ENCODE results near the gene CHST6. TPM values are rescaled to one million over a fixed set of nuclear protein-coding genes. Genes with fewer than 3 reads are reported as not detected.
A peak's percentile ranks its signal among the peaks of the same experiment; 100 is the strongest.

The CHST6 gene
- total RNA-seq, 2 experiments from 2014 or later: not detected

DNA sequence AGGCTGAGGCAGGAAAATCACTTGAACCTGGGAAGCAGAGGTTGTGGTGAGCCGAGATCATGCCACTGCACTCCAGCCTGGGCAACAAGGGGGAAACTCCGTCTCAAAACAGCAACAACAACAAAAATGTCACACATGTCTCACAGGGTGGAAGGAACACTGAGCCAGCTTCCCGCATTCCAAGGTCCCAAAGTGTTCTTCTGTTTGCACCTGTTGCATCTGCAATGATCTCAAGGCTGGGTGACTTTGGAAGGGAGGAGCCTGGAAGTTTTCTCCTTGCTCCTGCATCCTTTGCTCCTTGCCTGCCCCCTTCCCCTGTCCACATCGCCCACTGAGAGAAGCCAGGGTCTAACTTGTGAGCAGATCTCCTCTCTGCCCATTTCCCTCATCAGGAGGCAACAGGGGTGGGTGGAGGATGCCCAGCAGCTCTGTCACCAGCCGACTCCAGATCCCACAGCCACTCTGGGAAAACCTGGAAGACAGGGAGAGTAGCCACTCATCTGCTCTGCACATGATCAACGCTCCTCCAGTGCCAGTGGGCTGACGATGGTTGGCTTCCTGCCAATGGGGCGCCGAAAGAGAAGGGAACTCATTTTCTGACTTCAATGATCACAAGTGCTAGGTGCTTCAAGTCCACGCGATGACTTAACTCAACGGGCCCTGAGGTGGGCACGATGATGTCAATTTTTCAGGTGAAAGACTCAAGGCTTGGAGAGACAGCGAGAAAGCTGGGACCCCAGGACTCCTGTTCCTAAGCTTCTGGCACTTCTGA, 12.6 kb downstream of the CHST6 start:
- no peak overlapping the region for H3K27ac Mint-ChIP-seq
- H3K4me1 Mint-ChIP-seq (ENCODE audit: low read depth): no peaks in the 10 kb centered on the region
- H3K36me3 Mint-ChIP-seq (ENCODE audit: low read depth): no peaks in the 10 kb centered on the region
- H3K27me3 Mint-ChIP-seq (ENCODE audit: low read depth): peaks cover 11% of the 10 kb centered on the region
- ATAC-seq: no peak
- CTCF ChIA-PET: no interaction called here
- no peak for DNase-seq
- H3K4me3 Mint-ChIP-seq: no peak overlapping the region
- POLR2A ChIA-PET: no interaction called here
- H3K9me3 Mint-ChIP-seq (ENCODE audit: insufficient read depth): no peaks in the 10 kb centered on the region

DNA sequence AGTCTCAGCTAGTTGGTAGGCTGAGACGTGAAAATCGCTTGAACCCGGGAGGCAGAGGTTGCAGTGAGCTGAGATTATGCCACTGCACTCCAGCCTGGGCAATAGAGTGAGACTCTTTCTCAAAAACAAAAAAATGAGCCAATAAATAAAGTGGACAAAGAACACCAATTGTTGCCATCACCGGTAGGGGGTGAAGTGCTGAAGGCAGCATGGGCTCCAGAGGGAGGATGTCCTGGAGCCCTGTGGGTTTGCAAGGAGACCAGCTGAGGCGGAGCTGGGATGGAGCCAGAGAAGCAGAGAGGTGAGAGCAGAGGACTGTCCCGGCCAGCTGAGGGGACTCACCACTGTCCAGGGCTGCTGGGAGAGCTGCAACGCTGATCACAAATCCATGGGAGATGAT, 13.8 kb downstream of the CHST6 start:
- POLR2A ChIA-PET: no interaction called here
- Mint-ChIP-seq H3K9me3 (ENCODE audit: insufficient read depth) (no peaks in the 10 kb centered on the region), H3K27me3 (ENCODE audit: low read depth) (peaks cover 11% of the 10 kb centered on the region), H3K4me3 (no peak overlapping the region), H3K27ac (no peak overlapping the region), H3K4me1 (ENCODE audit: low read depth) (no peaks in the 10 kb centered on the region), H3K36me3 (ENCODE audit: low read depth) (no peaks in the 10 kb centered on the region)
- DNase-seq: no peak
- no peak for ATAC-seq
- CTCF ChIA-PET: interaction anchor here (1.2 kb wide), 1 partner anchor 16 kb away, joined by 4 read pairs; the partner anchor contains the start of gene TMEM170A

DNA sequence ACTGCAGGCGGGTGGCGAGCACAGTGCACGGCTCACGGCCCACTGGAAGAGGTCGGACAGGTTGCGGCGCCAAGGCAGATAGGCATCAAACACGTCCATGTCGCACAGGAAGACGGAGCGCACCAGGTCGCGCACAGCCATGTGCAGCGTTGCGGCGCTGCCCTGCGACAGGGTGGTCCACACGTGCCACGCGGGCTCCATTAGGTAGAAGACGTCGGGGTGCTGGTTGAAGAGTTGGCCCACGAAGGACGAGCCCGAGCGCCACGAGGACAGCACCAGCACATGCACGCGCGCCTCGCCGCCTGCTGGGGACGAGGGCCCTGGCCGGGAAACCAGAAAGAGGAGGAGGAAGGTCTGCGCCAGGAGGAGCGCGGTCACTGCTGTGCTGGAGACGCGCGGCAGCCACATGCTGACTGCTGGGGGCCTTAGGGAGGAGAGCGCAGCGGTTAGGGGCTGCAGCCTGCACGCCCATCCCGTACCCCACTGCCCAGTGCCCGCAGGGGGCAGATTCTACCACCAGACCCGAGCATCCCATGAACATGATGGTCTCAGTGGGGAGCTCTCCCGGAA, 15.7 kb downstream of the CHST6 start:
- H3K27ac Mint-ChIP-seq: no peak overlapping the region
- no peaks in the 10 kb centered on the region for H3K4me1 Mint-ChIP-seq (ENCODE audit: low read depth)
- POLR2A ChIA-PET: no interaction called here
- DNase-seq: no peak
- CTCF ChIA-PET: no interaction called here
- H3K27me3 Mint-ChIP-seq (ENCODE audit: low read depth): peaks cover 4% of the 10 kb centered on the region
- H3K36me3 Mint-ChIP-seq (ENCODE audit: low read depth): no peaks in the 10 kb centered on the region
- no peaks in the 10 kb centered on the region for H3K9me3 Mint-ChIP-seq (ENCODE audit: insufficient read depth)
- no peak overlapping the region for H3K4me3 Mint-ChIP-seq
- no peak for ATAC-seq

DNA sequence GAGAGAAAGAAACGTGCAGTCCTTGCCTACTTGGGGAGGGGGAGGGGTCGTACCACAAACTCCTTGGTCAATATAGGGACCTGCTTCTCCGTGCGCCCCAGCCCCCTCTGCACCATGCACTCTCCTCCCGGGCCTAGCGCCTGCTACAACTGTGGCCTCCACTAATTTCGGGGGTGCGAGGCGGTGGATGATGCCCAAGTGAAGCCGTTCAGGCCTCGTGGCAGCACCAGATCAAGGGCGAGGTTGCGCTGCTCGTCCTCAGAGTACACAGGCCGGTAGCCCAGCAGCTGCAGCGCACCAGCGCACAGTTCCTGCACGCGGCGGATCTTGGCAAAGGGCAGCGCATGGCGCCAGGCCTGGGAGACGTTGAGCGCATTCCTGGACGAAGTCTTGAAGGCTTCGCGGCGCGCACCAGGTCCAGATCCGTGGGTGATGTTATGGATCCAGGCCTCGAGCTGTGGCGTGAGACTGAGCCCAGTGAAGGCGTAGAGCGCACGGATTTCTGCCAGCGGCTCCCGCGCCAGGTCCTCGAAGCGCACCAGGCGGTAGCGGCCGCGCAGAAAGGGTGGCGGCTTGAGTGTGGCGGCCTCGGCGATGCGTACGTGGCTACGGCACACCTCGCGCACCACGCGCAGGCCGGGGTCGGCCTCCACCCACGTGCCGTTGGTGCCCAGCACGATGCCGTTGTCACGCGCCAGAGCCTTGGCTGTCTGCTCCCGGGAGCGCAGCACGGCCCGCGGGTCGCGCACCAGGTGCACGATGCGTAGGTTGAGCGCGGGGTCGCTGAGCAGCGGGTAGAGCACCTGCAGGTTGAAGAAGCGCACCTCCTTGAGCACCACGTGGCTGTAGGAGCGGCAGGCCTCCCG, 16.5 kb downstream of the CHST6 start:
- DNase-seq (no peak), ATAC-seq (no peak)
- ChIA-PET CTCF (interaction anchor here (1.0 to 1.4 kb wide), 2 partner anchors 13 to 14 kb away, joined by 3 read pairs; no protein-coding TSS in a partner anchor), POLR2A (no interaction called here)
- no peaks in the 10 kb centered on the region for H3K4me1 Mint-ChIP-seq (ENCODE audit: low read depth)
- H3K9me3 Mint-ChIP-seq (ENCODE audit: insufficient read depth): no peaks in the 10 kb centered on the region
- no peaks in the 10 kb centered on the region for H3K36me3 Mint-ChIP-seq (ENCODE audit: low read depth)
- H3K27me3 Mint-ChIP-seq (ENCODE audit: low read depth): peaks cover 4% of the 10 kb centered on the region
- no peak overlapping the region for H3K27ac Mint-ChIP-seq
- no peak overlapping the region for H3K4me3 Mint-ChIP-seq

DNA sequence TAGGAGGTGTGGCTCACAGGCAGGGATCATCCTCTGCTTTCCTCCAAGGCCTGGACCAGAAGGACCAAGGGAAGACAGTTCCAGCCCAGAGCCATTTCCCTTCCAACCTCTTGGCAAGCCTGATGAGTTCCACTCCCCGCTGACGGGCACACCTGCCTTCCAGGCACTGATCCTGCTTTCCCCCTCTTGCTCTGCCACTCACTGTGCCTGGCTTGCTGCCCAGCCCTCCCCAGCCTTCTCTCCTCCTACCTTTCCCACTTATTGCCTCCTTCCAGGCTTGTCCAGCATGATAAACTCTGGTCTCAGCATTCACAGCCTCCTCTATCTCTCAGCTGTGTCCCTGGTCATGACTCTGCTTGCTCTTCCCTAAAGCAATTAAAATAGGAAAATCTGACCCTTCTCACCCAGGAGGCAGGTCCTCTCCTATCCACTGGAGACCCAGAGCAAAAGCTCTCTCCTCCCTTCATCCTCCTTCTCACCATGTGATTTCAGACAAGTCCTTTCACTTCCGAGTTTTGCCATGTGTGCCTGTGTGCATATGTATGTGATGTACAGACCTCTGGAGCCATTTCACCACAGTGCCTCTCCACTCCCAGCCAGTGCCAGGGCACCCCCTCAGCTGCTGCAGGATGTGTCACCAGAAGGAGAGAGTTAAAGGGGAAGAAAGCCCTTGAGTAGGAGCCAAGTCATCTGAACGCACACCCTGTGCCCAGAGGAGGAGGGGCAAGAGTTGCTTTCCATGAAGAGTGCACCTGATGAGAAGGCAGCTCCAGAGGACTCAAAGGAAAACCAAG, 17.4 kb downstream of the CHST6 start:
- no peak overlapping the region for H3K27ac Mint-ChIP-seq
- DNase-seq (no peak), ATAC-seq (no peak)
- H3K4me1 Mint-ChIP-seq (ENCODE audit: low read depth): no peaks in the 10 kb centered on the region
- no peaks in the 10 kb centered on the region for H3K36me3 Mint-ChIP-seq (ENCODE audit: low read depth)
- POLR2A ChIA-PET: no interaction called here
- CTCF ChIA-PET: interaction anchor here (1.0 to 1.4 kb wide), 2 partner anchors 13 to 14 kb away, joined by 3 read pairs; no protein-coding TSS in a partner anchor
- H3K27me3 Mint-ChIP-seq (ENCODE audit: low read depth): peaks cover 4% of the 10 kb centered on the region
- no peaks in the 10 kb centered on the region for H3K9me3 Mint-ChIP-seq (ENCODE audit: insufficient read depth)
- no peak overlapping the region for H3K4me3 Mint-ChIP-seq

DNA sequence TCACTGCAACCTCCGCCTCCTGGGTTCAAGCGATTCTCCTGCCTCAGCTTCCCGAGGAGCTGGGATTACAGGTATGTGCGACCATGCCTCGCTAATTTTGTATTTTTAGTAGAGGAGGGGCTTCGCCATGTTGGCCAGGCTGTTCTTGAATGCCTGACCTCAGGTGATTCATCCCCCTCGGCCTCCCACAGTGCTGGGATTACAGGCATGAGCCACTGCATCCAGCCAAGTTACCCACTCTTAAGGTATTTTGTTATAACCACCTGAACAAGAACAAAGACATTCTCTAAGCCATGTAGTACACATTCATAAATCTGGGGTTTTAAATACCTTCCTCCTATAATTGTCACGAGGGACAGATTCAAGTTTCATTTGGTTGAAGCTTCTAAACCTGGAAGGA, 18.4 kb downstream of the CHST6 start:
- H3K36me3 Mint-ChIP-seq (ENCODE audit: low read depth): no peaks in the 10 kb centered on the region
- ATAC-seq: no peak
- no peak overlapping the region for H3K4me3 Mint-ChIP-seq
- ChIA-PET CTCF (interaction anchor here (0.8 to 1.4 kb wide), 2 partner anchors 12 to 15 kb away, joined by 3 read pairs; no protein-coding TSS in a partner anchor), POLR2A (no interaction called here)
- H3K27me3 Mint-ChIP-seq (ENCODE audit: low read depth): peaks cover 4% of the 10 kb centered on the region
- no peak for DNase-seq
- no peaks in the 10 kb centered on the region for H3K9me3 Mint-ChIP-seq (ENCODE audit: insufficient read depth)
- no peaks in the 10 kb centered on the region for H3K4me1 Mint-ChIP-seq (ENCODE audit: low read depth)
- H3K27ac Mint-ChIP-seq: no peak overlapping the region

DNA sequence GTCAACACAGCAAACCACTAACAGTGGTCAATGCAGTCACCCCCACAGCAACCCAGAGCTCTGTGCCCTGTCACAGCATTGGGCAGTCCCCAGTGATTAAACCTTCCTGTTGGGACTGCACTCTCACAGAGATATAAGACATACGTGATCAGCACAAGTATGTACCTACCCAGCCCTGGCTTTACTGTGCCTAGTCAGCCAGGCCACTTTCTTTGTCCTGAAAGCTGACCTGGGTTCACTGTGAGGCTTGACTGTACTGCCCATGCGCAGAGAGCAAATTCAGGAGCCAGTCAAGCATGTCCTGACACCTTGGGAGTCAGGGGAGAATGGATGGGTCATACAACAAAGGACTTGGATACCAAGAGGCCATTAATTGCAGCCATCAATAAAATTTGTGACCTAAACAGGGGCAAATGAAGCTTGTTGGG, 19.8 kb downstream of the CHST6 start:
- no peaks in the 10 kb centered on the region for H3K4me1 Mint-ChIP-seq (ENCODE audit: low read depth)
- ATAC-seq (no peak), DNase-seq (no peak)
- peaks cover 4% of the 10 kb centered on the region for H3K27me3 Mint-ChIP-seq (ENCODE audit: low read depth)
- CTCF ChIA-PET: interaction anchor here (0.6 to 1.5 kb wide), 3 partner anchors 10 to 288 kb away, joined by 3 to 4 read pairs (median 3); no protein-coding TSS in a partner anchor
- no peak overlapping the region for H3K4me3 Mint-ChIP-seq
- POLR2A ChIA-PET: no interaction called here
- no peaks in the 10 kb centered on the region for H3K9me3 Mint-ChIP-seq (ENCODE audit: insufficient read depth)
- no peaks in the 10 kb centered on the region for H3K36me3 Mint-ChIP-seq (ENCODE audit: low read depth)
- no peak overlapping the region for H3K27ac Mint-ChIP-seq

DNA sequence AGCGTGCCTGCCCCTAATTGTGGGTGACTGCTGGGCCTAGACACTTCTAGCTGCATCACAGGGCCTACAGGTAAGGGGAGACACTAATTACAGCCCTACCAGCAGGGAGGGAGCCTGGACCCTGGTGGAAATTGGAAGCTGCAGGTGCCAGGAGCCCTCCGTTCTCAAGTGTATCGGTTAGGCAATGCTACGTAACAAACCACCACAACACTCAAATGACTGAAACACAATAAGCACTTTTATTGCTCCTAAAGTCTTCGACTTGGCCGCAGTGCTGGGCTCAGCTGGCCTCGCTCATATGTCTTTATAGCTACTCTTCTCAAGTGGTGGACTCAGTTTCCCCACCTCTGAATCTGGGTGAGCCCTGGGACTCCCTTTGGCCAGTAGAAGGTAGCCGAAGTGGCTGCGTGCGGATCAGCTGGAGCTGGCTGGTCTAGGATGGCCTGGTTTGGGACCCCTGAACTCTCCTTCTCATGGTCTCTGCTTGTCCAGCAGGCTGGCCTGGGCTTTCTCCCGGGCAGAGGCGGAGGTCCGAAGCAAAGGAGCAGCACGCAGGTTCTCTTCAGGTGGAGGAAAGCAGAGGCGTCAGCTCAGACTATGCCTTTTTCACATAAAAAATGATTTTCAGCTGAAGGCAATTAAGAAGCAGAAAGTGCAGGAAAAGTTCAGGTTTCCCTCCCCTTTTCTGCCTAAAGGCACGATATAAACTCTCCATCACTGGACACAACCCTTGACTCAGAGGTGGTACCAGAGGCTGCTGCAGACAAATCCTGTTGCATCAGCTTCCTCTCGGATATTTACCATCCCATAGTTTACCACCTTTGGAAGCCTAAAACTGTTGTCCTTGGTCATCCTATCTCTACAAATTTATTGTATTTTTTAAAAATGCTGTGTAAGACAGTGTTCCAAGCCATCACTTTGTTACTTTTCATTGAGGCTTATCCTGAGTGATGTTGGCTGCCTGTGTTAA, 22.0 kb downstream of the CHST6 start:
- DNase-seq (no peak), ATAC-seq (no peak)
- ChIA-PET POLR2A (no interaction called here), CTCF (interaction anchor here (0.8 to 4.7 kb wide), 10 partner anchors 8 to 1696 kb away, joined by 3 to 24 read pairs (median 4); partner anchors contain the start of gene CHST6)
- H3K27ac Mint-ChIP-seq: no peak overlapping the region
- peaks cover 4% of the 10 kb centered on the region for H3K27me3 Mint-ChIP-seq (ENCODE audit: low read depth)
- no peak overlapping the region for H3K4me3 Mint-ChIP-seq
- no peaks in the 10 kb centered on the region for H3K4me1 Mint-ChIP-seq (ENCODE audit: low read depth)
- H3K36me3 Mint-ChIP-seq (ENCODE audit: low read depth): no peaks in the 10 kb centered on the region
- no peaks in the 10 kb centered on the region for H3K9me3 Mint-ChIP-seq (ENCODE audit: insufficient read depth)

DNA sequence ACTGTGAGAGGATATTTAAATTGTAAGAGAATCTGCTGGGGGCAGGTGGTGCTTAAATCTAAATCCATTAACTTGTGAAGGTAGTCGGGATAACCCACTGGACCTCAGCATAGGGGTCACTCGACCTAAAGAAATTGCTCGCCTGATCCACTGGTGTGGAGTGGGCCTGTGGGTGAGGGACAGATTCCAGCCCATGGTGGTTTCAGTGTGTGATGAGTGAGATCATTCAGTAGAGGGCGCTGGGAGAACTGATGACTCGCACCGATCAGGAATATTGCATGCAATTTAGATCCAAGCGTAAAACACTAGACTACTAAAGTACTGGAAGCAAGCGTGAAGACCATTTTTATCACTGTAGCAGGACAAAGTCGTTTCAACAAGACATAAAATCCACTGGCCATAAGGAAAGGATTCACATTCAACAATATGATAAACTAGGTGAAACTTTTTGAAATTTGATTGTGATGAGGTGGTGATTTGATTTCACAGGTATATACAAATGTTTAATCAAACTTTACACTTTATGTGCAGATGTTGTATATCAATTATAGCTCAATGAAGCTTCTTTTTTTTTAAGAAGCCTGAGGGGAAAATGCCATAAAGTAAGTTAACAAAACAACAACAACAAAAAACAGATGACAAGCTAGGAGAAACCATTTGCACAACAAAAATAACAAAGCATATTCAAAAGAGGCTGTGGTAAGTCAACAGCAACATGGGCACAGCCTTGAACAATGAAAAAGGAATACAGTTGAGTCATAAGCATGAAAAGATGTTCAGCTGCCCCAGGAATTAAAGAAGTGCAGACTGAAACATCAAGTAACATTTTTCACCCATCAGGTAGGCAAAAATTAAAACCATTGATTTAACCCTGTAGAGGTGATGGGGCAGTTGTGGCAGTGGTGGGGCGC, 23.3 kb downstream of the CHST6 start:
- DNase-seq: peak; percentile 52

DNA sequence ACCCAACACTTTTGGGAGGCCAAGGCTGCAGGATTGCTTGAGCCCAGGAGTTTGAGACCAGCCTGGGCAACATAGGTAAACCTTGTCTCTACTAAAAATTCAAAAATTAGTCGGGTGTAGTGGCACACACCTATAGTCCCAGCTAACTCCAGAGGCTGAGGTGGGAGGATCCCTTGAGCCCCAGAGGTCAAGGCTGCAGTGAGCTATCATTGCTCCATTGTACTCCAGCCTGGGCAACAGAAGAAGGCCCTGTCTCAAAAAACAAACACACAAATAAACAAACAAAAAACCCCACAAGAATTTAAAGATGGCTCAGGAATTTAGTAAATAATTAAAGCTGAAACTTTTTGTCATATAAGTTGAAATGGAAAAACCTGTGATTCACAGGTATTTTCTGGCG, 28.5 kb downstream of the CHST6 start:
- no peak overlapping the region for H3K4me3 Mint-ChIP-seq
- no peak overlapping the region for H3K27ac Mint-ChIP-seq
- H3K4me1 Mint-ChIP-seq (ENCODE audit: low read depth): peaks cover 23% of the 10 kb centered on the region
- DNase-seq: no peak
- CTCF ChIA-PET: interaction anchor here (1.1 kb wide), 1 partner anchor 84 kb away, joined by 3 read pairs; no protein-coding TSS in a partner anchor
- POLR2A ChIA-PET: no interaction called here
- H3K36me3 Mint-ChIP-seq (ENCODE audit: low read depth): peaks cover 6% of the 10 kb centered on the region
- no peak for ATAC-seq
- H3K27me3 Mint-ChIP-seq (ENCODE audit: low read depth): no peaks in the 10 kb centered on the region
- no peaks in the 10 kb centered on the region for H3K9me3 Mint-ChIP-seq (ENCODE audit: insufficient read depth)

More for the DNA sequence above, 23.3 kb downstream of the CHST6 start:
- POLR2A ChIA-PET: no interaction called here
- no peak overlapping the region for H3K27ac Mint-ChIP-seq
- ATAC-seq: peak; percentile 80
- no peaks in the 10 kb centered on the region for H3K27me3 Mint-ChIP-seq (ENCODE audit: low read depth)
- H3K9me3 Mint-ChIP-seq (ENCODE audit: insufficient read depth): no peaks in the 10 kb centered on the region
- no peak overlapping the region for H3K4me3 Mint-ChIP-seq
- CTCF ChIA-PET: interaction anchor here (0.7 to 4.7 kb wide), 19 partner anchors 15 to 1698 kb away, joined by 3 to 24 read pairs (median 4); partner anchors contain the start of genes CFDP1 and CHST6
- no peaks in the 10 kb centered on the region for H3K36me3 Mint-ChIP-seq (ENCODE audit: low read depth)
- H3K4me1 Mint-ChIP-seq (ENCODE audit: low read depth): no peaks in the 10 kb centered on the region
